GM18870 (cell line): Measurements from ENCODE around the gene SPATA17.

ENCODE experiments used
- ATAC-seq: cut with Tn5 transposase; IDR thresholded peaks from one replicate; pipeline ENCODE4 v1.9.1; 2021; ENCODE audit warnings: moderate library complexity; ENCODE audit not compliant: unreplicated experiment

Gene SPATA17

GRCh38 chr1:217847643-217848042 lies 216.5 kb downstream of the SPATA17 start:
- no peak for ATAC-seq

- no peak for ATAC-seq
These were observed 225.3 kb downstream of the SPATA17 start for GRCh38 chr1:217856342-217857034.

GRCh38 chr1:217857061-217857460 lies 225.9 kb downstream of the SPATA17 start:
- no peak for ATAC-seq

GRCh38 chr1:217861658-217862057 lies 230.5 kb downstream of the SPATA17 start:
- ATAC-seq, result no peak

GRCh38 chr1:217867446-217867995 lies 236.4 kb downstream of the SPATA17 start:
- ATAC-seq, result no peak

- no peak for ATAC-seq
These were observed 240.8 kb downstream of the SPATA17 start for GRCh38 chr1:217871955-217872354.

GRCh38 chr1:217875229-217875628 lies 244.1 kb downstream of the SPATA17 start:
- no peak for ATAC-seq

GRCh38 chr1:217876401-217876800 lies 245.3 kb downstream of the SPATA17 start:
- no peak for ATAC-seq

GRCh38 chr1:217876896-217877295 lies 245.8 kb downstream of the SPATA17 start:
- no peak for ATAC-seq

- ATAC-seq, result no peak
These were observed 250.0 kb downstream of the SPATA17 start for GRCh38 chr1:217881131-217881543.

GRCh38 chr1:217881607-217882332 lies 250.6 kb downstream of the SPATA17 start:
- no peak for ATAC-seq

- no peak for ATAC-seq
These were observed 254.0 kb downstream of the SPATA17 start for GRCh38 chr1:217885181-217885580.

GRCh38 chr1:217888328-217888727 lies 257.2 kb downstream of the SPATA17 start:
- no peak for ATAC-seq

GRCh38 chr1:217889401-217889800 lies 258.3 kb downstream of the SPATA17 start:
- ATAC-seq, result no peak

GRCh38 chr1:217891966-217892365 lies 260.8 kb downstream of the SPATA17 start:
- no peak for ATAC-seq

GRCh38 chr1:217892750-217893149 lies 261.6 kb downstream of the SPATA17 start:
- ATAC-seq, result no peak

GRCh38 chr1:217895841-217896240 lies 264.7 kb downstream of the SPATA17 start:
- ATAC-seq, result no peak

- ATAC-seq, result no peak
These were observed 265.3 kb downstream of the SPATA17 start for GRCh38 chr1:217896490-217896889.

- no peak for ATAC-seq
These were observed 266.0 kb downstream of the SPATA17 start for GRCh38 chr1:217897100-217897499.

- no peak for ATAC-seq
These were observed 268.5 kb downstream of the SPATA17 start for GRCh38 chr1:217899614-217900013.

- ATAC-seq, result no peak
These were observed 276.4 kb downstream of the SPATA17 start for GRCh38 chr1:217907504-217907903.

GRCh38 chr1:217910203-217910602 lies 279.1 kb downstream of the SPATA17 start:
- ATAC-seq, result no peak
